ENCODE measurements around the gene ZNF396.

The ZNF396 gene

DNA sequence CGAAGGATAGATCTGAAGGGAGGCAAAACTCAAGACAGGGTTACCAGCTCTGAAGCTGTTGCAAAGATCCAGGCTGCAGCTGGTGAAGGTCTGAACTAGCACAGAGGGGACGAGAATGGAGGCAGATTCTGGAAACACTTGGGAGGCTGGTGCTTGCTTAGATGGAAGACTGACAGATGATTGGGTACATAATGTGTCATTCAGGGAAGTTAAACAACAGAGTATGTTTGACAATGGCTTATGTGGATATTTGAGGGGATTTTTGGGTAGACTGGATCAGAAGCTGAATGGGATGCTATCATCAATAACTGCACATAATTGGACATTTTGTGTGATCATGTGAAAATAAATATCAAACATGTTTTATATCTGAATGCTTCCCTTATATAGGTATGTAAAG is 2.3 kb upstream of the ZNF396 start:
- no peak for DNase-seq

DNA sequence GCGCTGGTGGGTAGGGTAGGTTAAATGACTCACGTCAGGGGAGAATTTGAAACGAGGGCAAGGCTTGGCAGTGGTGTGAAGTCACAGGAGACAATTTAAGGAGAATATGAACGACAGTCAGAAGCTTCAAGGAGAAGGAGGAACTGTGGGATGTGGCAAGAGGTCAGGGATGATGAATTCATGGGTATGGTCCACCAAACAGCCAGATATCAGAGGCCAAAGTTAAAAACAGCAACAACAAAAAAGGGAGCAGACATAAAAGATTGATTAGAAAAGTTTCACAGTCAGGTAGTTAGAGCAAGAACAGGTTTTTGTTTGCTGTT is 1.4 kb upstream of the ZNF396 start:
- no peak for DNase-seq

DNA sequence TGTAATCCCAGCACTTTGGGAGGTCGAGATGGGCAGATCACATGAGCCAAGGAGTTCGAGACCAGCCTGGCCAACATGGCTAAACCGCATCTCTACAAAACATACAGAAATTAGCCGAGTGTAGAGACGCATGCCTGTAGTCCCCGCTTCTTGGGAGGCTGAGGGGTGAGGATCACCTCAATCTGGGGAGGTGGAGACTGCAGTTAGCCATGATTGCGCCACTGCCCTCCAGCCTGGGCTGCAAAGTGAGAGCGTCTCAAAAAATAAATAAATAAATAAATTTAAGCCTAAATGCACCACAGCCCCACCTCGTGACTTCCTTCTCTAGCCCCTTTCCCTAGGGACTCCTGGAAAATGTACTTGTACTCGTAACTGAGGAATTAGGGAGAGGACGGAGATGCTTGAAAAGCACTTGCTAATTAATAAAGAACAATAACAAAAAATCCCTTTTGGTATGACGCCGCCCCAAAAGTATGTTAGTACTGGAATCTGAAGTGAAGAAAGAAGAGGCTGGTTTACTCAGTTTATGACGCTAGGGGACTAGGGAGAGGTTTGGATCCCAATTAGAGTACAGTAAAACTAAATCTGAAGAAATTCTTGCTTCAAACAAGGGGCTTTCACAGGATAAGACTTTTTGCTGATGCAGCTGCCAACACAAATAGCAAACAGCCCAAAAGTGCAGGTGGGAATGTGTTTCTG is 887 bp upstream of the ZNF396 start:
- DNase-seq: no peak

DNA sequence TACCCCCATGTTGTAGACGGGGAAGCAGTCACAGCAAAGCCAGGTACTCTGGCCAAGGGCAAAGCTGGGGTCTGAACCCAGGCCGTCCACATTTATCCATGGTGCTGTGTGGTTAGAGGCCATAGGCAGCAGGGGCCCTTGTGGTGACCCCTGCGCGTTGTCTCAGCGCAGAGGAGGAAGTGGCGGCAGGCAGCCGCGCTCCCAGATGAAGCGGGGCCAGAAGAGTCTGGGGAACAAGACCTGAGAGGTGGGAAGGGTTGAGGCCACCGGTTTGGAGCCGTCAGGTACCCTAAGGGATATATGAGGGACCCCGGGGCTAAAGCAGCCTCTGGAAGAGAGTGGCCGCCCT is 770 bp downstream of the ZNF396 start:
- peak; percentile 34 for DNase-seq

DNA sequence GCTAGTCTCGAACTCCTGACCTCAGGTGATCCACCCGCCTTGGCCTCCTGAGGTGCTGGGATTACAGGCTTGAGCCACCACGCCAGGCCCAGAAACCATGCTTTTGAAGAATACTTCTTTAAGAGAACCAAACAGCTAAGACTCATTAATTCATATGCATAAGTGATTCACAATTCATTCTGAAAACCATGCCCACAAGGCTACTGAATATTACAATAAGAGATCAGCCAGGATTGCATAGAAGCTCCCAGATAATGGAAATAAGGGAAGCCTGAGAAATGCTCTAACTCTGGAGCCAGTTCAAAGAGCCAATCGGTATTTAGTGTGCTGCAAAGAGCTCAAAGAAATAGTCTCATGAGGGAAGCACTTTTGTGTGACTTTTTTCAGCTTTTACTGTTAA is 2.4 kb downstream of the ZNF396 start:
- DNase-seq: no peak

DNA sequence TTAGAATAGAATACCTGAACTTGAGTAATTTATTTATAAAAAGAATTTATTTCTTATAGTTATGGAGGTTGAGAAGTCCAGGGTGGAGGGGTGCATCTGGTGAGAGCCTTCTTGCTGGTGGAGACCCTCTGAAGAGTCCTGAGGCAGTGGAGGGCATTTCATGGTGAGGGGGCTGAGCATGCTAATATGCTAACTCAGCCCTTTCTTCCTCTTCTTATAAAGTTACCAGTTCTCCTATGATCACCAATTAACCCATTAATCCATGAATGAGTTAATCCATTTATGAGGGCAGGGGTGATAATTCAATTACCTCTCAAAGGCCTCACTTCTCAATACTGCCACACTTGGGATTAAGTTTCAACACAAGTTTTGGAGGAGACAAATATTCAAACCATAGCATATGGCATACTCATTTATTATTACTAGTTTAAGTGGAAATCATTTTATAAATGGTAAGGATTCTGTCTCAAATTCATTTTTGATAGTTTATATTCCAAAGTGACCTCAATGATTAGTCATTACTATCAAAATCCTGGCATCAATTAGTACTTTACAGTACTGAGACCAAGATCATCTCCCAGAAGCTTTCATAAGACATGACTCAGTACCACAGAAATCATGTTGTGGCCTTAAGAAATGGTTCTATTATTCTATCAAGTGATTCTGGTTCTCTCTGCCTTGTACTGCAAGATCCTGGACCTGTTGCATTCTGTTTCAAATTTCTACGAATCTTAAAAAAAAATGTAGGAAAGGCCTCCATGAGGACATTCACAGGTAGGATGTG is 5.5 kb downstream of the ZNF396 start:
- DNase-seq: no peak

DNA sequence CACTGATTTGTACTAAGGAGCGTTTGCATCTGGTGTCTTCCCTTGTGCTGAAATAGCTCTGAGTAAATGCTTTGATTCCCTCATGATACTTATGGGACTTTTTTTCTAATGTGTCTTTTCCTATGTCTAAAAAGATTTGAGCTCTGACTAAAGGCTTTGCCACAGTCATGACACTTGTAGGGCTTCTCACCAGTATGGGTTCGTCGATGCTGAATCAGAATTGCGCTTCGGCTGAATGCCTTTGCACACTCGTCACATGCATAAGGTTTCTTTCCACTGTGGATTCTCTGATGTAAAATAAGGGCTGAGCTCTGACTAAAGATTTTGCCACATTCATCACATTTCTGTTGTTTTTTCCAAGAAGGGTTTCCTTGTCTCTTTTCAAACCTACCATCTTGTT is 8.0 kb downstream of the ZNF396 start:
- no peak for DNase-seq

DNA sequence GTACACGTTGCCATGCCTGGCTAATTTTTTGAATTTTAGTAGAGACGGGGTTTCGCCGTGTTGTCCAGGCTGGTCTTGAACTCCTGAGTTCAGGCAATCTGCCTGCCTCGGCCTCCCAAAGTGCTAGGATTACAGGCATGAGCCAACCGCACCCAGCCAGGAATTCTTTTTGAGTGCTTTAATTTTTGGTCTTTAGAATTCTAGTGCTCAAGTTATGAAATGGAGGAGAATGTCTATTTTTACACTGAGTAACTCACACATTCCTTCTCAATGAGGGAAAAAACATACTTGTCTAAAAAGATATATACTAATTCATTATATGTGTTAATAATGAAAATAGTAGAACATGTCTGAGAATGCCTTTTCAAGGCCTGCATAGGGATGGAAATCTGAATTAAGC is 8.5 kb downstream of the ZNF396 start:
- DNase-seq: no peak

DNA sequence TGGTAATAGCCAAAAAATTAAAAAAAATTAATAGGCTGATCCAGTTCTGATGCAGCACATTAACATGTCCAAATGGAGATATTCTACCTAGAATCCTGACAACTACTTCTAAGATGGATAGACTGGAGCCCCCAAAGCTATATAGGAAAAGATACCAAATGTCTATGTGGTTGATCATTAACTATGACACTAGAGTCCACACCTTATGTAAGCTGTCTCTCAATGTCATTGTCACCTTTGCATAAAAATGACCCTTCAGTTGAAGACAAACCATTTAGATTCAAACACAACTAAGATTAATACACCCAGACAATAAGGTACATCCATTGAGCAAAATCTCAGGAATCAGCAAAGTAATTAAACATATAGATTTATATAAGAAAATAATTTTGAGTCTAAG is 14.6 kb downstream of the ZNF396 start:
- DNase-seq: no peak

DNA sequence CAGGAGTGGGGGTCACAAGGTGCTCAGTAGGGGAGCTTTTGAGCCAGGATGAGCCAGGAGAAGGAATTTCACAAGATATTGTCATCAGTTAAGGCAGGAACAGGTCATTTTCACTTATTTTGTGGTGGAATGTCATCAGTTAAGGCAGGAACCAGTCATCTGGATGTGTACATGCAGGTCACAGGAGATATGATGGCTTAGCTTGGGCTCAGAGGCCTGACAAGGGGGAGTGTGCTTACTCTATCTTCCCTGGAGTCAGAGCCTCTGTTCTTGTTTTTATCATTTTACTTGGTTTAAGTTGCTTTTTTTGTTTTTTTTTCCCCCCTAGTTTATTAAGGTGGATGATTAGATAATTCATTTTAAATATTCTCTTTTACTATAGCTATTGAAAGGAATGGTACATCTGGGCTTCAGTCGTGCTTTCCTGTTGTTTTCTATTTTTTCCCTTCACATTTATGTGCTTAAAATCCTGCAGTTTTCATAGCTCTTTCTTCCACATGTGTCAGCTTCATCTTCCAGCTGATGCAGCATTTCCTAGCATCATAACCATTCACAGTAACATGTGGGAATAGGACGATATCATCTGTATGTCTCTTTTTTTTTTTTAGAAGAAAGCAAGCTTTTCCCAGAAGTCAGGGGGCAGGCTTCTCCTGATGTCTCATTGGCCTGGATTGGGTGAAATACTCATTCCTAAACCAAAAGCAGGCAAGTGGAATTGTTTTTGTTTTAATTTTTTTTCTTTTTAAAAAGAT is 15.4 kb downstream of the ZNF396 start:
- no peak for DNase-seq

DNA sequence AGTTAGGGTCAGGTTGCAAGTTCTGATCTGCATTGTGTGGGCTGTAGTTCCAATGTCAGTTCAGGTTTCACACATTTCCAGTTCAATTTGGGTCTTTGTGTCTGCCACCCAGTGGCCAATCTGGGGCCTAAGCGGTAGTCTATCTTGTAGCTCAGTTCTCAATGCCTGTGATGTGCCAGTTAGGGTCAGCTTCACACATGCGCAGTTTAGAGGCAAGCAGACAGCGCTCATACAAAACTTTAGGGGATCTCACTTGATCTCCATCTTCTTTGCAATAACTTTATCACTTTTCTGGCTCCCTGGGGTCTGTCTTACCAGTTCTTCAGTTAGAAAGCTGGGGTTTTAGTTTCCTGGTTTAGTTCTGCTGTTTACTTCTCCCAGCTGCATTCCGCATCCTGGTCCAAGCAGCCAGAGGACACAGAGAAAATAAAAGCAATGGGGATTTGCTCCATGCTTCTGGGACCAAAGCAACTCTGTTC is 22.0 kb downstream of the ZNF396 start:
- DNase-seq: peak; percentile 70

DNA sequence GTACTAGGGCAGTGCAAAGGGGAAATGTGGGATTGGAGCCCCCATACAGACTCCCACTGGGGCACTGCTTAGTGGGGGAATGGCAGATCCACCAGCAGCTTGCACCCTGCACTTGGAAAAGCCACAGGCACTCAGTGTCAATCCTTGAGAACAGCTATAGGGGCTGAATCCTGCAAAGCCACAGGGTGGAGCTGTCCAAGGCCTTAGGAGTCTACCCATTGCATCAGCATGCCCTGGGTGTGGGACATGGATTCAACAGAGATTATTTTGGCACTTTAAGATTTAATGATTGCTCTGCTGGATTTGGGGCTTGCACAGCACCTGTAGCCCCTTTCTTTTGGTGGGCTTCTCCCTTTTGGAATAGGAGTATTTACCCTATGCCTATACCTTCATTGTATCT is 24.4 kb downstream of the ZNF396 start:
- no peak for DNase-seq

DNA sequence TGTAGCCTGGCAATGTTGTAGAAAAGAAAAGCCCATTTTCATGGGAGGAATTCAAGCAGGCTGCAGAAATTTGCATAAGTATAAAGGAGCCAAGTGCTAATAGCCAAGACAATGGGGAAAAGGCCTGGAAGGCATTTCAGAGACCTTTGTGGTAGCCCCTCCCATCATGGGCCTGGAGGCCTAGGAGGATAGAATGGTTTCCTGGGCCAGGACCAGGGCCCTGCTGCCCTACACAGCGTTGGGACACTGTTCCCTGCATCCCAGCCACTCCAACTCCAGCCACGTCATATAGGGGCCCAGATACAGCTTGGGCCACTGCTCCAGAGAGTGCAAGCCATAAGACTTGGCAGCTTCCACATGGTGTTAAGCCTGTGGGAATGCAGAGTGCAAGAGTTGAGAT is 24.9 kb downstream of the ZNF396 start:
- DNase-seq: no peak

DNA sequence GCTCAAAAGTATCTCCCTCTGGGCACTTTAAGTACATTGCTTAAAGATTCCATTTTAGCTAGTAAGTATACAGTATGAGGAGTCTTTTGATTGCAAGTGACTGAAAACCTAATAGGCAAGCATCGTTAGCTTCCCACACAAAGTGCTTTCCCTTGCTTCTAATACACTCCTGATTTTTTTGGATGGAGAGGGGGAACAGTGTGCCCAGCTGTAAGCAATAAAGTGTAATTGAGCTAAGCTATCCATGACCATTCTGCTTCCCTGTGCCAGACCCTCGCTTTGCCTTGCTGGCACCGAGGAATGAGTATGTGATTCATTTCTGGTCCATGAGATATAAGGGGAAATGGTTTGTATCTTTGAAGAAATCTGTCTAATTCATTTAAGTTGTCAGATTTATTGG is 29.1 kb downstream of the ZNF396 start:
- no peak for DNase-seq

DNA sequence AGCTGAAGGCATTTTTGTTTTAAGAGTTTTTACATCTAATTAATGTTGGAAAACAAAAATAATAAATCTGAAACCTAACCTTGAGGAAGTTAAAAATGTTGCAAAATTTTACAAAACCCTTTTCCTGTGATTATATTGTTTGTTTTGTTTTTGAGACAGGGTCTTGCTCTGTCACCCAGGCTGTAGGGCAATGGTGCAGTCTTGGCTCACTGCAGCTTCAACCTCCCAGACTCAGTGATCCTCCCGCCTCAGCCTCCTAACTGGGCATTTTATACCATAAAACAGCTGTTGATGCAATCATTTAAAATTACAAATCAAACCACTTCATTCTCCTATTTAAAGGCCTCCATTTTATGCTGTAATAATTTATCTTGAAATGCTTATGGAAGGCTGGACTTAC is 31.2 kb downstream of the ZNF396 start:
- no peak for DNase-seq

DNA sequence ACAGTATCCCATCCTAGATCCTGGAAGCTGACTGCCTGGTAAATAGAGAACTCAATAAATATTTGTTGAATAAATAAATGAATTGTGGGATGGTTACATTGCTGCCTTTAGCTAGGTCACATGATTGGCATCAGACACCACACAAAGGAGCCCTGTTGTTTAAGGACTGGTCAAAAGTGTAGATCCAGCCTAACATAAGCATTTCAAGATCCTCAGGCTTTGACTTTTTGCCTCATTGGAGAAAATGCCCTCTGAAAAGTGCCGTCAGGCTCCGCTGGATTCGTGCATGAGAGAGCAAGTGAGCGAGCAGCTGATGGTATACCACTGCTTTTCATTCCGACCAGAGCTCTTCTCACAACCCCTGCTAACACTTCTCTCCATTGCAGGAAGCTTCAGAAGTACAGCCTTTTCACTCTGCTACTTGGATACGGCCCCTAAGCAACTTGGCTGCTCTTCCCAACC is 31.6 kb downstream of the ZNF396 start:
- no peak for DNase-seq

DNA sequence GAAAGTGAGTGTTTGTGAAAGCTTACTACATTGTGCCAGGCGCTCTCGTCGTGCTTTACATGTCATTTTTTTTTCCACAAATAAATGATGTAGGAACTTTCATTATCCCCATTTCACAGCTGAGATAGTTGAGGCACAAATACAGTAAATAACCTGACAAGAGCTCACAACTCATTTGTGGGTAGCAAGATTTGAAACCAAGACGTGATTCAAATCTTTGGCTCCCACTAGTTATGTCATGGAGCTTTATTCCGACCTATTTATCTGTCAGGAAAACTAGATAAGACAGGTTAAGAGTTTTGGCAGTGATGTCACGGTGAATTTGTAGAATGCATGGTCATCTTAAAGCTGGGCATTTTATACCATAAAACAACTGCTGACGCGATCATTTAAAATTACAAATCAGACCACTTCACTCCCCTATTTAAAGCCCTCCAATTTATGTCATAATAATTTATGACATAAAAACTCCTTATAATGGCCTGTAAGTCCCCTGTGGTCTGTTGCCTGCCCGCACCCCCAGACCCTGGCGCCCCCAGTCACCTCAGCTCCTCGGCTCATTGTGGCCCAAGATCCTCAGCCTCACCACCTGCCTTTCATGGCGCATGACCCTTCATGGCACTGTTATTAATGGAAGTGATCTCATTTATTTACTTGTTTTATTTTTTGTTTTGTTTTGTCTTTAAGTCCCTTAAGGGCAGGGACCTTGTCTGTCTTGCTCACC is 32.2 kb downstream of the ZNF396 start:
- no peak for DNase-seq

DNA sequence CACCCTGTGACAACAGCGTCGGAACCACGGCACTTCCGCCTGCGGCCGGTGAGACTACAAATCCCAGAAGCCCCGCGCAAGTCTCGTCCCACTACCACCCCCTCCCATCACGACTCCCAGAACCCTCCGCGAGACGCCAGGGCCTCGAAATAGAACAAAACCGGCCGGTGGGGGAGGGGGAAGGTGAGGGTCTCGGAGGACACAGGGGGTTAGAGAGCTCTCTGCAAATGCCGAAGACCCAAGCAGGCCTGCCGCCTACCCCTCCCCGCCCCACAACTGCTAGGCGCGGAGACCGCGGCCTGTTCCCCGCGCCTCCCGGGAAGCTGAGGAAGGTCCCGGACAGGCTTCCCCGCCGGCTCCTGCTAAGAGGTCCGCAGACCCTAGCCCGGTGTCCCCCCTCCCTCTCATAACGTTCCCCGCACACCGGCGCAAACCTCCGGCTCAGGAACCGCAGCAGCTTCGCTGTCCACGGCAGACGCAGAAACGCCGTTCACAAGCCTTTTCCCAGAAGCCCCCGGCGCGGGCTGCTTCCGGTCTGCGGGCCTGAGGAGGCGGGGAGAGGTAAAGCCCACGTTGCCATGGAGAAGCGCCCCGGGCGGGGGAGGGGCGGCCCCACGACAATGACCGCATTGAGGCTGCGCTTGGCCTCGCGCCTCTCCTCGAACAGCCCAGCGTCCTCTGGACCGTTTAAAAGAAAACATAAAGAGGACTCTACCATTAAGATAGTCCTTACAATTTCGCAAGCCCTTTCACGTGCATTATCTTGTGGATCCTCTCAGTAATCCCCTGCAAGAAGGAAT is 33.0 kb downstream of the ZNF396 start, which contains the start of gene ZNF24:
Gene ZNF24, minus strand, starts transcription at position 485 of the 800 bp plus-strand sequence. CDS start 3,770 bp downstream, outside the sequence.
- peak; percentile 94 for DNase-seq

DNA sequence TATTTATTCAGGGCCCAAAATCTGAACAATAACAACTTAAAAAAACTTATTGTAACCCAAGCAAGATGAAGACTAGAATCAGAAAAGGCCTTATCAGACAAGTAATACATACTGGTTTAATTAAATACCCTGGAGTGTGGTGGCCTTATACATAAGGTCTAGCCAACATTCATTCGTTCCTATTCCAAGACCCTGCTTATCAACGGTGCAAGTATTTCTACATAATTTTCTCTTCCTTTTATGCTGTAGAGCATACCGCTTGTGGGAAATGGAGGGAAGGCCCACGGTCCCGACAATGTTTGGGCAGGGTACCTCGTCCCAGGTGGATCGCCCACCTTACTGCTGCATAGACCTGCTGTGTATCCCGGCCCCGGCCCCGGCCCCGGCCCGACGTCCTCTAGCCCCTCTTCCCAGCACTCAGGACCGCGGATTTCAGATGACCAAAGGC is 33.6 kb downstream of the ZNF396 start:
- DNase-seq: no peak

DNA sequence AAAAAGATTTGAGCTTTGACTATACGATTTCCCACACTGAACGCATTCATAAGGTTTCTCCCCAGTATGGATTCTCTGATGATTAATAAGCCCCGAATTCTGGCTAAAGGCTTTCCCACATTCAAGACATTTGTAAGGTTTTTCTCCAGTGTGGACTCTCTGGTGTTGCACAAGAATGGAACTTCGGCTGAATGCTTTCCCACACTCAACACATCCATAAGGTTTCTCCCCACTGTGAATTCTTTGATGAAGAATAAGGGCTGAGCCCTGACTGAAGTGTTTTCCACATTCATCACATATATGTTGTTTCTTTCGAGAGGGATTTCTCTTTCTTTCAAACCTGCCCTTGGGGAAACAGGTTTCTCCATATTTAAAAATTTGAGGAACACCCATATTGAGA is 39.9 kb downstream of the ZNF396 start:
- no peak for DNase-seq

DNA sequence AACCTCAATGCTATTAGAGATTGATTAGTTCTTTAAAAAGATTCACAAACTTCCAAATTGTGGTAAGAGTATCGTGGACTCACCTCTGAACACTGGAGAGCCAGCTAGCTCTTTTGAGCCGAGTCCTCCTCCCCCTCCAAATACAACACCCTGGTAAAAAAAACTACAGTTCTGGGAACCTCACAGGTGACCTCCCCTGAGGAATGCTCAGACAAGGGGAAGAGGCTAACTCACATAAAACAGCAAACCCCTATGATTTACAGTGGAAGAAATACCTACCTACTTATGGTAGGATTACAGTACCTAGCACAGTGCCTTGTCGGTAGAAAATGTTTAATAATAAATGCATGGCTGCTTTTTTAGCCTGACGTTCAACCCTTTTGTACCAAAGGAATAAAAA is 41.3 kb downstream of the ZNF396 start:
- no peak for DNase-seq

DNA sequence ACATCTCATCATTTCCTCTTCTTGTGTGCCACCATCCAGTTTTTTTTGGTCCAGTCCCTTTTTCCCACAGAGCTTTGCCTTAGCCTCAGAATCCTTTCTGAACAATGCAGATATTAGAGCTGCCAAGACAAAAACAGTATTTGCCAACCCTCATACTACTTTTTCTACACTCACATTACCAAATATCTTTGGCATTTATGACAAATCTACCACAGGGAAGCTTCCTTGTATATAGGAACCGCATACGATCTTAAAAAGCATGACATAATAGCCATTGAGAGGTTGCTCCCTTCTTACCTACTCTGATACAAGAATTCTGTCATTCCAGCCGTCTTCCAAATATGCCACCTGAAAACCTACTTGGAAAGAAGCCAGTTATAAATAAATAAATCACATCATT is 42.3 kb downstream of the ZNF396 start:
- DNase-seq: no peak

Data from CD4-positive, alpha-beta T cell treated with Interleukin-6 for 4 hours (primary cell).